RKO (cell line): ENCODE results near the gene MSMB.
A peak's percentile ranks its signal among the peaks of the same experiment; 100 is the strongest.
"Not testable (repeated sequence)": the region's sequence is repeated elsewhere in the genome, so short reads cannot be mapped to it uniquely, and the experiment has no call there.

Experiments
- DNase-seq: peaks from one replicate; pipeline ENCODE4 v3.0.0-alpha.2; 2016; ENCODE audit warnings: low spot score

The MSMB gene

DNA sequence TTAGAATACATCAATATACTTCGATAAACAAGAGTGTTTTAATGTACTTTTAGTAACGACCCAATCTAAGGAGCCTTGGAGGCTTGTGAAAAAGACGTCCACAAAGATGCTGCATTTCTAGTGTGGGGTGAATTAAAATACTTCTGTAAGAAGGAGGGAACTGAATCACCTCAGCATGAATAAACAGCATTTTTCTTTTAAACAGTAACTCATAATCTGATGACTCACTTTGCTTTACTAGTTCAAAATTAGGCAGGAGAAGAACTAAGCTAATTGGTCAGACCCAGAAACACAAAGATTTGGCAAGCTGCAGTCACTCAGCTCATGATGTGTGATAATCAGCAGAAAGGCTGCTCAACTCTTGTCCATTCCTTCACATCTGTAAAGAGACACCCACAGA, 39.9 kb downstream of the MSMB start:
- DNase-seq: peak; percentile 88

DNA sequence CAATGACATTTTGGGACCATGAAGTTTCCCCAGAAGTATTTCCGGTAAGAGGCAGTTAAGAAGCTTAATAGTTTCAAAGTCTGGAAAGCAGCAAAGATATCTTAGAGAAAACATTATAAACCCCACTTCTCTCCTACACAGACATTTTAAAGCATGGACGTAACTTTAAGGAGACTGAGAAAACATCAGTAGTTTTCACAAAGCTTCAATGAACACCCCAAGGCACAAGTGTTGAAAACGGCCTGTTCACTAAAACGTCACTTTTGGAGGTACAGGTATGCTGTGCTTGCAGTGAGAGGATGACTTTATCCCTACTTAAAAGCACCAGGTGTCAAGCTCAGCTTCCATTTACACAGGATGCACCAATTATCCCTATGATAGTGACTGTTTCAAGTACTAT, 40.7 kb downstream of the MSMB start:
- DNase-seq: no peak

DNA sequence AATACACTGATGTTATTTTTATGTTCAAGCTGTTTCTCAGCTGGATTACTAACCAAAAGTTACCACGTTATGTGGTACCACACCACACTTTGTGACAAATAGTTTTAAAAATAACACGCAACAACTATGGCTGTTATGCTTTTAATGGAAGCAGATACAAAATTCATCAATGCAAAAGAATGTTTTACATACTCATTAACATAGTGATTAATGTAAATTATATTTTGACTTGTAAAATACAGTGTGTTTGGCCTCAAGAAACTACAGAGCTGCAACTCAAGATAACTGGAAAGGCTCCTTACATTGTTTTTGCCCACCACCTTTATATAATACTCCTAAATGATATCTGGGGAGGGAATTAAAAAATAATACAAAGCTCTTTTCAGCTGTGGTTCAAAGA, 41.1 kb downstream of the MSMB start:
- DNase-seq: no peak

DNA sequence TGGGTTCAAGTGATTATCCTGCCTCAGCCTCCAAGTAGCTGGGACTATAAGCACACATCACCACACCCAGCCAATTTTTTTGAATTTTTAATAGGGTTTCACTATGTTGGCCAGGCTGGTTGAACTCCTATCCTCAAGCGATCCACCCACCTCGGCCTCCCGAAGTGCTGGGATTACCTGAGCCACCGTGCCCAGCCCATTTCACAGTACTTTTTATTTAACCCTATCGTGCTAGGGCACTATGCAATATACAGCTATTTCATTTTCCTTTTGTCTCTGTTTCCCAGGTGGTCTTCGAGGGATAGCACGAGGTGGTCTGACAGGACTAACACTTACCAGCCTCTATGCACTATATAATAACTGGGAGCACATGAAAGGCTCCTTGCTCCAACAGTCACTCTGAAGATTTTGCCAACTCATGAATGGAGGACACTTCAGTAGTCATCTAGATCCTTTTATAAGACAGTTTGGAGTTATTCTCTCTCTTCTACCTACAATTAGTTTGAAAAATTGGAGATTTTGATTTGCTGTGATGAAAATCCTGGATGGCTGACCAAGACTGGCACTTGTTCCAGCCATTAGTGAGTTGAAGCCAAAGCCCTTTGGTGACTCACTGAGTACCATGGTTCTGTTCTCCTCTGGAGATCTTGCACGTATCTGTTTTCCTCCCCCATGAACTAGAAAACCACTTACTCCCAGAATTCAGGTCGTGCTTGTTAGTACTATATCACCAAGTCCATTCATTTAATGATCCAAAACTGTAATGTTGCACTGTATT, 43.0 kb downstream of the MSMB start:
- no peak for DNase-seq

DNA sequence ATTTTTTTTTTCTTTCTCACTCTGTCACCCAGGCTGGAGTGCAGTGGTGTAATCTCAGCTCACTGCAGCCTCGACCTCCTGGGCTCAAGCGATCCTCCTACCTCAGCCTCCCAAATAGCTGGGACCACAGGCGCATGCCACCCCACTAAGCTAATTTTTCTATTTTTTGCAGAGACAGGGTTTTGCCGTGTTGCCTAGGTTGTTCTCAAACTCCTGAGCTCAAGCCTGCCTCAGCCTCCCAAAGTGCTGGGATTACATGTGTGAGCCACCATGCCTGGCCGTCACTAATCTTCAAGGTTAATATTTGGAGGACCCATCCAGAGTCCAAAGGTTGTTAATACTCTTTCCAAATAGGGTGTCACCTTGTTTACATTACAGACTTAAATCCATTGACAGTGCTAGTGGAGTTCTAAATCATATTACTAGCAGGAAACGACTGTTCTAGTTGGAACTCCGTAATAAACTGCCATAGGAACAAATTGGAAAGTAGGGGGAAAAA, 43.8 kb downstream of the MSMB start:
- not testable (repeated sequence) for DNase-seq

DNA sequence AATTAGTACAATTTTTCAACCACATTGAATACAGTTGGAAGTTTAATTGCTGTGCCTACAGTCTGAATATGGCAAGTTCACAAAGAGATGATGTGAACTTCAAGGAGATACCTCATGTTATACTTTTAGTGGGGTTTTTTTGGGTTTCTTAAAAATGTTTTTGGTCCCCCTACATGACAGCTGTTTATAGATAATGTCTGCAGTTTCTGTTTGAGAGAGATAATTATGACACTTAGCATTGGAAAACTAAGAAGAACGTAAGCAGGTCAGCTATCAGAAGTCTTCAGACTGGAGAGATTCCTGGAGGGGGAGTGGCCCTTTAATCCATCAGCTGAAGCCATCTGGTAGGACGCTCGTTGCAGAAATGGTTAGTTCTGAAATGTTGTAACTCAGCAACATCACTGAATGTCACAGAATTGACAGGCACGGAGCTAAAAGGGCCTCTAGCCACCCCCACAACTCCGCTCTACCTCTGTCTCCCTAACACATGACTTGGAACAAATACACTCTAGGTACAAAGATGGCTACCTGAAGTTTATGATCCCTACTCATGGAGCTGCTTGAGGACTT, 44.8 kb downstream of the MSMB start:
- no peak for DNase-seq

DNA sequence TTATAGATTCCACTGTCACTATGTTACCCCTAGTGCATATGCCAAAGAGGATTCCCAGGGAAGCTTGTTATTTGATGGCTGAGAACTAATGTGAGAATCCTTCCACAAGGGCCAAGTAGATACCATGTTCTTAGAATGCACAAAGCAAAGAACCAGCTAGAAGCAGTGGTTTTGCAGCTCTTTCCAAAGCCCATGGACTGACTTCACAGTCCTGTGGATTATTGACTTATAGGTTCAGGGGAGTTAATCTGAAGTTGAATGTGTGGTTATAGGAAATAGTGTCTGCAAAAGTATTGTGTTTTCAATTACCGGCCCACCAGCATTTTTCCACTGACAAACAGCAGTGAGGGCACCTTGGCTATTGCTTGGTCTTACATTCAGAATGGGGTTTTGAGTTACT, 45.5 kb downstream of the MSMB start:
- DNase-seq: no peak

DNA sequence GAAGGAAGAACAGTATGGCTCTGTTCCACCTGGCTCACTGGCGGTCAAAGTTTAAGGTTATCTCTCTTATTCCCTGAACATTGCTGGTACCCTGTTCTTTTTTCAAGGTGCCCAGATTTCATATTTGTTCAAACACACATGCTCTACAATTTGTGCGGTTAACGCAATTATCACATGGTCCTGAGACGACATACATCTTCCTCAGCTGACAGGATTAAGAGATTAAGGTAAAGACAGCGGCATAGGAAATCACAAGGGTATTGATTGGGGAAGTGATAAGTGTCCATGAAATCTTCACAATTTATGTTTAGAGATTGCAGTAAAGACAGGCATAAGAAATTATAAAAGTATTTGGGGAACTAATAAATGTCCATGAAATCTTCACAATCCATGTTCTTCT, 46.1 kb downstream of the MSMB start:
- not testable (repeated sequence) for DNase-seq

DNA sequence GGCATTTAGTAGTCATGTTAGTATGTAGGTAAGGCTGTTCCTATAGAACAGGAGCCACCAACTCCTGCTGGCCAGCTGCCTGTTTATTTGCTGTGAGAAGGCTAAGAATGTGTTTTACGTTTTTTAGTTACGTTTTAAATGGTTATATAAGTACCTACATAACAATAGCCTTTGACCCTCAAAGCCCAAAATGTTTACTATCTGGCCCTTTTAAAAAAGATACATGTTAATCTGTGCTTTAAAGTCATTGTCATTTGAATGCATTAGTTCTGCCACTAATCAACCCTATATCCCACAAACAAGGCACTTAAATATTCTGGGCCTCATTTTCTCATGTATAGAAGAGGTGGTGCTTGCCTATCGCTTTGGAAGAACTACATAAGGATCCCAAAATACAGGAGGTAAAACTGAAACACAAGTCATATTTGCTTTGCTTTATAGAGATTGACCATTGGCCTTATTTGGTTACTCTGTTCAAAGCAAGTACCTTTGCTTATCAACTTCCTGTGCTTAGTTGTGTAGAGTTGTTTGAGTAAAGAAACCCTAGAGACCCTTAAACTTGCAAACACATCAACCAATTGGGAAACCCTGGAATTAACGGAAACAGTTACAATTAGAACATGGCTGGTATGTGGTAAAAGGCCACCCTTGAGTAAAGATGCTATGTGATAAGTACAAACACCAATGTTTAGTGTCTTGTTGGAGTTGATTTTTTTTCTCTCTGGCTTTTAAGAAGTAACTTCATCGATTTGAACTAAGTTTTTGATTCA, 47.9 kb downstream of the MSMB start:
- no peak for DNase-seq

DNA sequence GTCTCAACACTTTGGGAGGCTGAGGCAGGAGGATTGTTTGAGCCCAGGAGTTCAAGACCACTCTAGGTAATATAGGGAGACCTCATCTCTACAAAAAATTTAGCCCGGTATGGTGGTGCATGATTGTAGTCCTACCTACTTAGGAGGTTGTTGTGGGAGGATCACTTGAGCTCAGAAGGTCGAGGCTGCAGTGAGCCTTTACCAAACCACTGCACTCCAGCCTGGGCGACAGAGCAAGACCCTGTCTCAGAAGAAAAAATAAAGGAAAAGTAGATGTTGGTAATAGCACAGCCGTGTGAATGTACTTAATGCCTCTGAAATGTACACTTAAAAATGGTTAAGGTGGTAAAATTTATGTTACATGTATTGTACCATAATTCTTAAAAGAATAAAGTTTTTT, 48.5 kb downstream of the MSMB start:
- DNase-seq: no peak

DNA sequence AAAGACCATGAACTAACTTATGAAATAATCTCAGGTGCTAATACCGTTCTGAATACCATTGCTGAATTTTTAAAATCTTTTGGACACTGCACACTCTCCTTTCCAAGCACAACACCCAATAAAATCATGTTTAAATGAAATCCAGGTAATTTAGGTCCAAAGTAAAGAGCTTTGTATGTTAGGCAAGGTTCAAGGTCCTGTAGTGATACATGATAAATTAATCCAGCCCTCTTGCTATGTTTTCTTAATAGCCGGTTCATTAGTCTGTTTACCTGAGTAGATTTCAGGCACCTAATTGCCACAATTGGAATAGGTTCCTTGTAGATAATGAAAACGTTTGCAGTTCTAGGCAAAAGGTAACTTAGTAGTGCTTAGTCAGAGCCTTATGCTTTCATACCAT, 60.5 kb downstream of the MSMB start:
- DNase-seq: not testable (repeated sequence)

DNA sequence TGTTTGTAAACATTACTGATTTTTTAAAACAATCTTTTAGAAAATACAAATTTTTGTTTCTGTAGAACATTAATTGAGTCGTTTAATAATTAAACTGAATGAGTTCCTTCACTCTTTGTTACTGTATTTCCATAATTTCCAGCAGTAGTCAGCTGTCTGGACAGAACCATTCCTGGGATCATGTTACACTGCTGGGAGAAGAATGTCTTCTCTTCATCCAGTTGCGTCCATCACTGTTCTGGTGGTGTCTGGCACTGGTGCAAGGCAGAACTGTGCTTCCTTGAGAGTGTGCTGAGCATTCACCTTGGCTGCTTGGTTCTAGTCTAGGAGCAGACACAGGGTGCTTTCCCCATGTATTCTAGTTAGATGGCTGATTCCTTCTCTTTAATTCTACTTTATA, 61.6 kb downstream of the MSMB start:
- DNase-seq: not testable (repeated sequence)

DNA sequence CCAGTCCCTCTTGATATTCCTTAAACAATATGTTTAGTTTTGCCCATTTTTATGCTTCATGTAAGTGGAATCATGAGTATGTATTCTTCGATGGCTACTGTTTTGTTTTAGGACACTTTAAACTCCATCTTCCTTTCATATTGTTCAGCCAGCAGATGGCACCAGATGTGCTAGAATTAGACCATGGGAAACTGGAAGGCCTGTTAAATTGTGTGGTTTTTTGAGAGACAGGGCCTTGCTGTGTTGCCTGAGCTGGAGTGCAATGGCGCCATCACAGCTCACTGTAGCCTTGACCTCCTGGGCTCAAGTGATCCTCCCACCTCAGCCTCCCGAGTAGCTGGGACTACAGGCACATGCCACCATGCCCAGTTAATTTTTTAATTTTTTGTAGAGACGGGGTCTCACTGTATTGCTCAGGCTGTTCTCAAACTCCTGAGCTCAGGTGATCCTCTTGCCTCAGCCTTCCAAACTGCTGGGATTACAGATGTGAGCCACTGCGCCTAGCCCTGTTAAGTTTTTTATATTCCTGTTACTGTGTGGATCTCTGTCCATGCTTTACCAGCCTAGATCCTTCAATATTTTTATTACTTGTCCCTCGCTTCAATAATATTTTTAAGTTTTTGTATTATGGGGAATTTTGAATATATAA, 62.4 kb downstream of the MSMB start:
- peak; percentile 72 for DNase-seq
